ENCODE data around the gene SYT7.
"Not testable (repeated sequence)": the region's sequence is repeated elsewhere in the genome, so short reads cannot be mapped to it uniquely, and the experiment has no call there.

SYT7 gene

DNA sequence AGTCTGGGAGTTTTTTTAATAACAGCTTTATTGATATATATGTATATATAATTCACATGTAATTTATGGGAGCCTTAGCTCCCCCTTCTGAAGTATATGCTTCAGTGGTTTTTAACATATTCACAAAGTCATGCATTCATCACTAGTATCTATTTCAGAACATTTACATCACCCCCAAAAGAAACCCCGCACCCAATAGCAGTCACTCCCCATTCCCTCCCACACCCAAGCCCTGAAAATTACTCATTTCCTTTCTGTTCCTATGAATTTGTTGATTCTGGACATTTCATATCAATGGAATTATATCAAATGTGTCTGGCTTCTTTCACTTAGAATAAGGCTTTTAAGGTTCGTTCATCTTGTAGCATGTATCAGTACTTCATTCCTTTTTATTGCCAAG, 35.6 kb upstream of the SYT7 start:
- no peak overlapping the region for H3K4me3 ChIP-seq (ENCODE audit: low read depth, low read length)
- TF ChIP-seq CTCF (conservative IDR thresholded peaks at IDR 0.05; ENCODE audit: low read depth, low read length): no peak
- DNase-seq (ENCODE audit: low read depth): peak; percentile 31

- peak; percentile 71 for DNase-seq (ENCODE audit: low read depth)
Observed at GRCh38 chr11:61614782-61615181, 33.9 kb upstream of the SYT7 start.

DNA sequence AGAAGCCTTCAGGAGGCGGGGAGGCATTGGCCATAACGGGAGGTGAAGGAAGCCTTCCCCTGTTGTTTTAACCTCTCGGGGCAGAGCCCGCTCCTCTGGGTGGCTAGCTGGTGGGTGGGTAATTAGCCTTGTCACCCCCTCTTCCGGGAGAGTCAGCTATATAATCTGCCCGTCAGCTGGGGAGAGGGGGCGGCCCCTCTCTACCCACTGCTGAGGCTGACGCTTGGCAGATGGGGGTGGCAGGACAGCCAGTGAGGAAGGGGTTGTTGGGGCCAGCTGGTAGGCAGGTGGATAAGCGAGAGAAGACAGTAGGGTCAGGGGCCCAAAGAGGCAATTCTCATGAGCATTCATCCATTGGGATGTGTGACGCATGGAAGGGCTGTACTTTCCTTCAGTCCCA, 33.0 kb upstream of the SYT7 start:
- H3K4me3 ChIP-seq (ENCODE audit: low read depth, low read length): no peak overlapping the region
- no peak for TF ChIP-seq CTCF (conservative IDR thresholded peaks at IDR 0.05; ENCODE audit: low read depth, low read length)
- no peak for DNase-seq (ENCODE audit: low read depth)

More at GRCh38 chr11:61614782-61615181, 33.9 kb upstream of the SYT7 start:
- H3K4me3 ChIP-seq (ENCODE audit: low read depth, low read length): not testable (repeated sequence)

GRCh38 chr11:61613051-61613450, 32.2 kb upstream of the SYT7 start:
- no peak for TF ChIP-seq CTCF (conservative IDR thresholded peaks at IDR 0.05; ENCODE audit: low read depth, low read length)
- no peak overlapping the region for H3K4me3 ChIP-seq (ENCODE audit: low read depth, low read length)
- no peak for DNase-seq (ENCODE audit: low read depth)

DNA sequence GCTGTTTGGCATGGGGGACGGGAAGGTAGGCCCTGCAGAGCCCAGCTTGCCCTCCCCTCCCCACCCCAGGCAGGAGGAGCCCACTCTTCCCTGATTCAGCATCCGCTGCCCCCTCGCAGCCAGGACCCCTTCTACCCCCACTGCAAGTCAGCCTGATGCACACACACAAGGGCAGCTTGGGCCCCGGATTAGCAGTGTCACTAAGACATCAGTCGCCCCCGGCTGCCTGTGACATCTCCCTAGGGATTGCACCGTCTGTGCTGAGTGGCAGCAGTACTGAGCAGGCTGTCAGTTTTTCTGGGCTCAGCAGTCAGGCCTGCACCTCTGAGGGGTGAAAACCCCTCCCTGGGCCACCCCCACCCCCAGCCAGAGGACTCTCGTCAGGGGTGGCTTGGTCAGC, 30.4 kb upstream of the SYT7 start:
- no peak overlapping the region for H3K4me3 ChIP-seq (ENCODE audit: low read depth, low read length)
- TF ChIP-seq CTCF (conservative IDR thresholded peaks at IDR 0.05; ENCODE audit: low read depth, low read length): no peak
- no peak for DNase-seq (ENCODE audit: low read depth)

DNA sequence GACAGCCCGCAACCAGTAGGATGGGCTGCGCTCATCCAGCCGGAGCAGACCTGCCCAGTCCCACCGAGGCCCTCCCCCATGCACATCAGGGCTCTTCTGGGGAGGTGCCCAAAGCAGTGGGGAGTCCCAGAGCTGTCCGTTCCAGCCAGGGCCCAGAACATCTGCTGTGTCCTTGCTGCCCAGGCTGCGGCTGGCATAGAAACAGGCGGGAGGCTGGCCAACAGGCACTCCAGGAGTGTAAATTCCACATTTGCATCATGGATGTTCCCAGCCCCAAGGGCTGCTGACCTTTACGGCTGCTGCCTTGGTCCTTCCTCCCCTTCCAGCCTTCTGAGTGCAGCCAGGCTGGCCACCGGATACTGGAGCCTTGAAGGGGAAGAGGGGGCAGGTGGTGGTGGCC, 30.0 kb upstream of the SYT7 start:
- no peak for DNase-seq (ENCODE audit: low read depth)
- no peak for TF ChIP-seq CTCF (conservative IDR thresholded peaks at IDR 0.05; ENCODE audit: low read depth, low read length)
- no peak overlapping the region for H3K4me3 ChIP-seq (ENCODE audit: low read depth, low read length)

GRCh38 chr11:61609980-61610366, 29.1 kb upstream of the SYT7 start:
- no peak for DNase-seq (ENCODE audit: low read depth)
- TF ChIP-seq CTCF (conservative IDR thresholded peaks at IDR 0.05; ENCODE audit: low read depth, low read length): peak; percentile 28
- no peak overlapping the region for H3K4me3 ChIP-seq (ENCODE audit: low read depth, low read length)

Data from choroid plexus epithelial cell (primary cell).